PFSK-1 (cell line): Measurements from ENCODE around the gene PUDP.

Experiments
- FOXP2 ChIP-seq: optimal IDR thresholded peaks from 2 replicates; pipeline ENCODE3; 2011; ENCODE audit warnings: borderline replicate concordance, control low read depth, inconsistent platforms; ENCODE audit not compliant: insufficient read depth; ENCODE audit errors: extremely low read length, extremely low read depth
- POLR2AphosphoS5 ChIP-seq: IDR thresholded peaks from 2 replicates; pipeline ENCODE4 v1.6.1; 2012; ENCODE audit warnings: low read depth, mild to moderate bottlenecking, control low read depth, low read length, moderate library complexity
- REST ChIP-seq, 2 experiments: IDR thresholded peaks; 2 replicates each; pipeline versions ENCODE4 v1.6.1 to v1.8.0; 2011 to 2012; ENCODE audit warnings: low read depth in 2 of 2, low read length in 2 of 2, control low read depth in 1 of 2, inconsistent platforms in 1 of 2, mild to moderate bottlenecking in 1 of 2, moderate library complexity in 1 of 2; ENCODE audit not compliant: insufficient read depth in 1 of 2
- SIN3A ChIP-seq: IDR thresholded peaks from 2 replicates; pipeline ENCODE4 v1.6.1; 2012; ENCODE audit warnings: mild to moderate bottlenecking, low read length, moderate library complexity, borderline replicate concordance; ENCODE audit not compliant: insufficient read depth
- TAF1 ChIP-seq: IDR thresholded peaks from 2 replicates; pipeline ENCODE4 v1.6.1; 2012; ENCODE audit warnings: low read length, control low read depth, borderline replicate concordance; ENCODE audit not compliant: insufficient read depth

PUDP gene

DNA sequence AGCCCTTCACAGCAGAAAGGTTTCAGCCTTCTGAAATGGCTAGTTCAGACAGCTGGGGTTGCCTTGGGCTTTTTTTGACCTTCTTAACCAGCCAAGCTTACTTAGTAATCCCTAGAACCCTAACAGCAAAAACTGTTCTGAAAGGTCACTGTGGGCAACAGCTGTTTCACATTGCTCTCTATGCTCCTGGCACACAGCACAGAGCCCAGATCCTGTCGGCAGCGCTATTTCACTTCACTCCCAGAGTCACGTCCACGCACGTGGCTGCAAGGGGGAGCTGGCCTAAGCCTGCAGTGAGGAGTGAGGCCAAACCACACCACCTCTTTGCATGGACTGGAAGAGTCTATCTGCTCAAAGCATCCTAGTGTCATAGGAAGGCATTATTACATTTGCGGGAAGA lies 32.4 kb downstream of the PUDP start:
- TF ChIP-seq POLR2AphosphoS5 (no peak), TAF1 (no peak), REST (IDR thresholded peaks at IDR 0.05; ENCODE audit: insufficient read depth in 1 of 2, low read depth in 2 of 2, low read length in 2 of 2) (no peak), FOXP2 (no peak)

DNA sequence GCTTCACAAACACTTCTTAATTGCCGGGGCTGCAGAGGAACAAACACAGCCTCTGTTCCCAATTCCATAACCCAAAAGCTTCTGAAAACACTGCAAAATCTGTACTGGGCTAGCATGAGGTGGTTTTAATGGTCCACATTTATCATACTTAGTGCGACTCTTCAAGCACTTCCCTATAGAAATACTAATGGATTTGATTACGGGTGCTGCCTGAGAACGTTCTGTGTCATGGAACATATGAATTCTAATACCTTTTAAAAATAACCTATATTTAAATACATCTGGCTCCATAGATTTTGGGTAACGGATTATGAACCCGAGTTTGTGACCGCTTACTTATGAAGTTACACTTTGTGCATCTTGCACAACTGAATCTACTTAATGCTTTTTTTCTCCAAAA lies 35.9 kb downstream of the PUDP start:
- no peak for TF ChIP-seq TAF1
- TF ChIP-seq SIN3A, result no peak
- TF ChIP-seq REST (IDR thresholded peaks at IDR 0.05; ENCODE audit: insufficient read depth in 1 of 2, low read depth in 2 of 2, low read length in 2 of 2), result no peak
- no peak for TF ChIP-seq POLR2AphosphoS5
- TF ChIP-seq FOXP2, result no peak

GRCh38 chrX:7111518-7111917 lies 36.4 kb downstream of the PUDP start:
- TF ChIP-seq TAF1 (no peak), POLR2AphosphoS5 (no peak), FOXP2 (no peak), REST (IDR thresholded peaks at IDR 0.05; ENCODE audit: insufficient read depth in 1 of 2, low read depth in 2 of 2, low read length in 2 of 2) (no peak), SIN3A (no peak)

DNA sequence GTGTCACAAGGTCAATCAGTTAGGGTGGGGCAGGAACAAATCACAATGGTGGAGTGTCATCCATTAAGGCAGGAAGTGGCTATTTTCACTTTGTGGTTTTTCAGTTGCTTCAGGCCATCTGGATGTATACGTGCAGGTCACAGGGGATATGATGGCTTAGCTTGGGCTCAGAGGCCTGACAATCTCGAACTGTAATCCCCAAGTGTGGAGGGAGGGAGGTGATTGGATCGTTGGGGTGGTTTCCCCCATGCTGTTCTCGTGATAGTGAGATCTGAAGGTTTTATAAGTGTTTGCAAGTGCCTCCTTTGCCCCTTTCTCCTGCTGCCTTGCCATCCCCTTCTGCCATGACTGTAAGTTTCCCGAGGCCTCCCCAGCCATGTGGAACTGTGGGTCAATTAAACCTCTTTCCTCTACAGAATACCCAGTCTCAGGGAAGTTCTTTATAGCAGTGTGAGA lies 37.1 kb downstream of the PUDP start:
- no peak for TF ChIP-seq FOXP2
- no peak for TF ChIP-seq REST (IDR thresholded peaks at IDR 0.05; ENCODE audit: insufficient read depth in 1 of 2, low read depth in 2 of 2, low read length in 2 of 2)
- TF ChIP-seq TAF1, result no peak
- no peak for TF ChIP-seq POLR2AphosphoS5
- no peak for TF ChIP-seq SIN3A
